ENCODE results near the gene SMURF2. TPM values are rescaled to one million over a fixed set of nuclear protein-coding genes. Genes with fewer than 3 reads are reported as not detected.

Gene SMURF2
- total and polyA plus RNA-seq, 9 of the 15 experiments (the other 6 are each of a cell fraction or from before 2014, with no cell fraction given), result 3.8 to 22.0 (median 14.8) TPM

DNA sequence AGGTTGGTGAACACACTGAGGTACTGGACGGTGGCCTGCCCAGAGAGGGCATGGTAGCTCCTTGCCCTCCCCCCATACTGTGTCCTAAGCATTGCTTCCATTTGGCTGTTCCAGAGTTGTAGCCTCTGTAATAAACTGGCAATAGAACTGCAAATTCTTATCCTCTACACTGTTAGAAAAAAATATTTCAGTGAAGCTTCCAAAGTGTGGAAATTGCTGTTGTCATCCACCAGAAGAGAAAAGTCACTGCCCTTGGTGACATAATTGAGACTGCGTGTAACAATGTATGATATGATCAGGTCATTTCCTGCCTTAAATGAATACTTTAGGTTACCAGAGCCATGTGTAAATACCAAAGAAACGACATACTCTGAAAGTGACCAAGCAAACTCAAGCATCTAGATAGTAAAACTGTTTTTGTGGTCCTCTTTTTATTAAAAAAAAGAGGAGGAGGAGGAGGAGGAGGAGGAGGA is 89.4 kb downstream of the SMURF2 start (continued):
- TF ChIP-seq, protein P1, sequence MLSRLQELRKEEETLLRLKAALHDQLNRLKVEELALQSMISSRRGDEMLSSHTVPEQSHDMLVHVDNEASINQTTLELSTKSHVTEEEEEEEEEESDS (CRISPR knock-in tag; IDR thresholded peaks at IDR 0.05), result no peak
- TF ChIP-seq HNRNPLL (IDR thresholded peaks at IDR 0.05; ENCODE audit: low read depth, low read length, poor library complexity, severe bottlenecking) (no peak), SNRNP70 (optimal IDR thresholded peaks at IDR 0.05; ENCODE audit: low read depth, low read length) (no peak), EGR1 (conservative IDR thresholded peaks at IDR 0.05) (peak; percentile 60), NUFIP1 (IDR thresholded peaks at IDR 0.05; ENCODE audit: partially characterized antibody) (no peak), RCOR1 (IDR thresholded peaks at IDR 0.05; ENCODE audit: borderline replicate concordance in 1 of 2, low read depth in 2 of 2, low read length in 2 of 2) (peak in 1 of 2 experiments; percentile 9; a peak in 1 of 4 replicates), POLR2G (IDR thresholded peaks at IDR 0.05; ENCODE audit: low read depth, low read length) (no peak)
- TF ChIP-seq, protein P2, sequence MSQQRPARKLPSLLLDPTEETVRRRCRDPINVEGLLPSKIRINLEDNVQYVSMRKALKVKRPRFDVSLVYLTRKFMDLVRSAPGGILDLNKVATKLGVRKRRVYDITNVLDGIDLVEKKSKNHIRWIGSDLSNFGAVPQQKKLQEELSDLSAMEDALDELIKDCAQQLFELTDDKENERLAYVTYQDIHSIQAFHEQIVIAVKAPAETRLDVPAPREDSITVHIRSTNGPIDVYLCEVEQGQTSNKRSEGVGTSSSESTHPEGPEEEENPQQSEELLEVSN (IDR thresholded peaks at IDR 0.05; ENCODE audit: borderline replicate concordance in 1 of 2, extremely low read depth in 1 of 2, insufficient read depth in 1 of 2, insufficient read length in 1 of 2, low read depth in 1 of 2, low read length in 1 of 2, poor library complexity in 1 of 2, severe bottlenecking in 1 of 2), result no peak
- TF ChIP-seq, protein P3, sequence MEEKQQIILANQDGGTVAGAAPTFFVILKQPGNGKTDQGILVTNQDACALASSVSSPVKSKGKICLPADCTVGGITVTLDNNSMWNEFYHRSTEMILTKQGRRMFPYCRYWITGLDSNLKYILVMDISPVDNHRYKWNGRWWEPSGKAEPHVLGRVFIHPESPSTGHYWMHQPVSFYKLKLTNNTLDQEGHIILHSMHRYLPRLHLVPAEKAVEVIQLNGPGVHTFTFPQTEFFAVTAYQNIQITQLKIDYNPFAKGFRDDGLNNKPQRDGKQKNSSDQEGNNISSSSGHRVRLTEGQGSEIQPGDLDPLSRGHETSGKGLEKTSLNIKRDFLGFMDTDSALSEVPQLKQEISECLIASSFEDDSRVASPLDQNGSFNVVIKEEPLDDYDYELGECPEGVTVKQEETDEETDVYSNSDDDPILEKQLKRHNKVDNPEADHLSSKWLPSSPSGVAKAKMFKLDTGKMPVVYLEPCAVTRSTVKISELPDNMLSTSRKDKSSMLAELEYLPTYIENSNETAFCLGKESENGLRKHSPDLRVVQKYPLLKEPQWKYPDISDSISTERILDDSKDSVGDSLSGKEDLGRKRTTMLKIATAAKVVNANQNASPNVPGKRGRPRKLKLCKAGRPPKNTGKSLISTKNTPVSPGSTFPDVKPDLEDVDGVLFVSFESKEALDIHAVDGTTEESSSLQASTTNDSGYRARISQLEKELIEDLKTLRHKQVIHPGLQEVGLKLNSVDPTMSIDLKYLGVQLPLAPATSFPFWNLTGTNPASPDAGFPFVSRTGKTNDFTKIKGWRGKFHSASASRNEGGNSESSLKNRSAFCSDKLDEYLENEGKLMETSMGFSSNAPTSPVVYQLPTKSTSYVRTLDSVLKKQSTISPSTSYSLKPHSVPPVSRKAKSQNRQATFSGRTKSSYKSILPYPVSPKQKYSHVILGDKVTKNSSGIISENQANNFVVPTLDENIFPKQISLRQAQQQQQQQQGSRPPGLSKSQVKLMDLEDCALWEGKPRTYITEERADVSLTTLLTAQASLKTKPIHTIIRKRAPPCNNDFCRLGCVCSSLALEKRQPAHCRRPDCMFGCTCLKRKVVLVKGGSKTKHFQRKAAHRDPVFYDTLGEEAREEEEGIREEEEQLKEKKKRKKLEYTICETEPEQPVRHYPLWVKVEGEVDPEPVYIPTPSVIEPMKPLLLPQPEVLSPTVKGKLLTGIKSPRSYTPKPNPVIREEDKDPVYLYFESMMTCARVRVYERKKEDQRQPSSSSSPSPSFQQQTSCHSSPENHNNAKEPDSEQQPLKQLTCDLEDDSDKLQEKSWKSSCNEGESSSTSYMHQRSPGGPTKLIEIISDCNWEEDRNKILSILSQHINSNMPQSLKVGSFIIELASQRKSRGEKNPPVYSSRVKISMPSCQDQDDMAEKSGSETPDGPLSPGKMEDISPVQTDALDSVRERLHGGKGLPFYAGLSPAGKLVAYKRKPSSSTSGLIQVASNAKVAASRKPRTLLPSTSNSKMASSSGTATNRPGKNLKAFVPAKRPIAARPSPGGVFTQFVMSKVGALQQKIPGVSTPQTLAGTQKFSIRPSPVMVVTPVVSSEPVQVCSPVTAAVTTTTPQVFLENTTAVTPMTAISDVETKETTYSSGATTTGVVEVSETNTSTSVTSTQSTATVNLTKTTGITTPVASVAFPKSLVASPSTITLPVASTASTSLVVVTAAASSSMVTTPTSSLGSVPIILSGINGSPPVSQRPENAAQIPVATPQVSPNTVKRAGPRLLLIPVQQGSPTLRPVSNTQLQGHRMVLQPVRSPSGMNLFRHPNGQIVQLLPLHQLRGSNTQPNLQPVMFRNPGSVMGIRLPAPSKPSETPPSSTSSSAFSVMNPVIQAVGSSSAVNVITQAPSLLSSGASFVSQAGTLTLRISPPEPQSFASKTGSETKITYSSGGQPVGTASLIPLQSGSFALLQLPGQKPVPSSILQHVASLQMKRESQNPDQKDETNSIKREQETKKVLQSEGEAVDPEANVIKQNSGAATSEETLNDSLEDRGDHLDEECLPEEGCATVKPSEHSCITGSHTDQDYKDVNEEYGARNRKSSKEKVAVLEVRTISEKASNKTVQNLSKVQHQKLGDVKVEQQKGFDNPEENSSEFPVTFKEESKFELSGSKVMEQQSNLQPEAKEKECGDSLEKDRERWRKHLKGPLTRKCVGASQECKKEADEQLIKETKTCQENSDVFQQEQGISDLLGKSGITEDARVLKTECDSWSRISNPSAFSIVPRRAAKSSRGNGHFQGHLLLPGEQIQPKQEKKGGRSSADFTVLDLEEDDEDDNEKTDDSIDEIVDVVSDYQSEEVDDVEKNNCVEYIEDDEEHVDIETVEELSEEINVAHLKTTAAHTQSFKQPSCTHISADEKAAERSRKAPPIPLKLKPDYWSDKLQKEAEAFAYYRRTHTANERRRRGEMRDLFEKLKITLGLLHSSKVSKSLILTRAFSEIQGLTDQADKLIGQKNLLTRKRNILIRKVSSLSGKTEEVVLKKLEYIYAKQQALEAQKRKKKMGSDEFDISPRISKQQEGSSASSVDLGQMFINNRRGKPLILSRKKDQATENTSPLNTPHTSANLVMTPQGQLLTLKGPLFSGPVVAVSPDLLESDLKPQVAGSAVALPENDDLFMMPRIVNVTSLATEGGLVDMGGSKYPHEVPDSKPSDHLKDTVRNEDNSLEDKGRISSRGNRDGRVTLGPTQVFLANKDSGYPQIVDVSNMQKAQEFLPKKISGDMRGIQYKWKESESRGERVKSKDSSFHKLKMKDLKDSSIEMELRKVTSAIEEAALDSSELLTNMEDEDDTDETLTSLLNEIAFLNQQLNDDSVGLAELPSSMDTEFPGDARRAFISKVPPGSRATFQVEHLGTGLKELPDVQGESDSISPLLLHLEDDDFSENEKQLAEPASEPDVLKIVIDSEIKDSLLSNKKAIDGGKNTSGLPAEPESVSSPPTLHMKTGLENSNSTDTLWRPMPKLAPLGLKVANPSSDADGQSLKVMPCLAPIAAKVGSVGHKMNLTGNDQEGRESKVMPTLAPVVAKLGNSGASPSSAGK (IDR thresholded peaks at IDR 0.05), result peak; percentile 32; the same call in 1 of the 2 replicates
- TF ChIP-seq, protein P4, sequence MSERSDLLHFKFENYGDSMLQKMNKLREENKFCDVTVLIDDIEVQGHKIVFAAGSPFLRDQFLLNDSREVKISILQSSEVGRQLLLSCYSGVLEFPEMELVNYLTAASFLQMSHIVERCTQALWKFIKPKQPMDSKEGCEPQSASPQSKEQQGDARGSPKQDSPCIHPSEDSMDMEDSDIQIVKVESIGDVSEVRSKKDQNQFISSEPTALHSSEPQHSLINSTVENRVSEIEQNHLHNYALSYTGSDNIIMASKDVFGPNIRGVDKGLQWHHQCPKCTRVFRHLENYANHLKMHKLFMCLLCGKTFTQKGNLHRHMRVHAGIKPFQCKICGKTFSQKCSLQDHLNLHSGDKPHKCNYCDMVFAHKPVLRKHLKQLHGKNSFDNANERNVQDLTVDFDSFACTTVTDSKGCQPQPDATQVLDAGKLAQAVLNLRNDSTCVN (CRISPR knock-in tag; IDR thresholded peaks at IDR 0.05), result no peak

All from K562 (cell line).